Stimulated activated CD8-positive, alpha-beta memory T cell treated with anti-CD3 and anti-CD28 coated beads, Interleukin-7, amount 100 ng/mL, for 48 hours (primary cell): ENCODE measurements around the gene GRID1.

Experiments used
- DNase-seq, 2 donors: peaks; one replicate each; pipeline ENCODE4 v3.0.0-alpha.2; 2020; ENCODE audit warnings: low read depth in 1 of 2; ENCODE audit errors: extremely low read depth in 1 of 2

Gene GRID1

GRCh38 chr10:86295351-86295750, 71.2 kb downstream of the GRID1 start:
- no peak for DNase-seq

- no peak for DNase-seq
Observed at GRCh38 chr10:86294346-86295265, 72.0 kb downstream of the GRID1 start.

GRCh38 chr10:86293396-86293791, 73.2 kb downstream of the GRID1 start:
- no peak for DNase-seq

GRCh38 chr10:86292462-86293395, 73.9 kb downstream of the GRID1 start:
- DNase-seq = no peak

- DNase-seq = no peak
Observed at GRCh38 chr10:86291616-86292340, 74.8 kb downstream of the GRID1 start.

GRCh38 chr10:86290933-86291615, 75.5 kb downstream of the GRID1 start:
- DNase-seq = no peak

GRCh38 chr10:86289577-86289868, 77.1 kb downstream of the GRID1 start:
- DNase-seq = no peak

GRCh38 chr10:86288695-86289576, 77.7 kb downstream of the GRID1 start:
- DNase-seq = no peak

GRCh38 chr10:86287966-86288579, 78.5 kb downstream of the GRID1 start:
- no peak for DNase-seq

GRCh38 chr10:86287110-86287793, 79.3 kb downstream of the GRID1 start:
- no peak for DNase-seq

GRCh38 chr10:86286236-86287109, 80.1 kb downstream of the GRID1 start:
- no peak for DNase-seq

- DNase-seq = no peak
Observed at GRCh38 chr10:86285136-86285790, 81.3 kb downstream of the GRID1 start.

GRCh38 chr10:86284355-86285105, 82.1 kb downstream of the GRID1 start:
- no peak for DNase-seq

GRCh38 chr10:86283466-86284287, 82.9 kb downstream of the GRID1 start:
- DNase-seq = no peak

GRCh38 chr10:86282664-86283465, 83.7 kb downstream of the GRID1 start:
- DNase-seq = no peak
